Osteocyte (in vitro differentiated cells): ENCODE results near the gene GOLGA6C. TPM values are rescaled to one million over a fixed set of nuclear protein-coding genes. Genes with fewer than 3 reads are reported as not detected.

Source experiments
- DNase-seq: peaks from one replicate; pipeline ENCODE4 v3.0.0; 2021; ENCODE audit warnings: mixed read lengths; ENCODE audit not compliant: unreplicated experiment; ENCODE audit errors: extremely low spot score
- H3K27ac Mint-ChIP-seq: one replicate; pipeline ENCODE4 v1.8.0; 2021; ENCODE audit warnings: mild to moderate bottlenecking, mixed read lengths; ENCODE audit not compliant: unreplicated experiment
- H3K27me3 Mint-ChIP-seq: one replicate; pipeline ENCODE4 v1.8.0; 2021; ENCODE audit warnings: mixed read lengths; ENCODE audit not compliant: unreplicated experiment
- H3K36me3 Mint-ChIP-seq: one replicate; pipeline ENCODE4 v1.8.0; 2021; ENCODE audit warnings: mixed read lengths; ENCODE audit not compliant: unreplicated experiment
- H3K4me1 Mint-ChIP-seq: one replicate; pipeline ENCODE4 v1.8.0; 2021; ENCODE audit warnings: mixed read lengths; ENCODE audit not compliant: unreplicated experiment
- H3K4me3 Mint-ChIP-seq: one replicate; pipeline ENCODE4 v1.8.0; 2021; ENCODE audit warnings: mild to moderate bottlenecking, moderate library complexity, mixed read lengths; ENCODE audit not compliant: unreplicated experiment
- H3K9me3 Mint-ChIP-seq: one replicate; pipeline ENCODE4 v1.8.0; 2021; ENCODE audit warnings: mixed read lengths; ENCODE audit not compliant: unreplicated experiment
- total RNA-seq: library from RNA; stranded (reverse); gene quantifications from 2 replicates; pipeline ENCODE4 v1.2.1, GENCODE V29; 2021
- TF ChIP-seq, protein P1 (sequence below): fragments of 200-600 bp; sonication (generic); IDR thresholded peaks from 2 replicates; pipeline ENCODE4 v1.5.0; 2021; ENCODE audit warnings: antibody characterized with exemption, mild to moderate bottlenecking, moderate library complexity

GOLGA6C gene
- total RNA-seq, 1 donor from 2014 or later: not detected

DNA sequence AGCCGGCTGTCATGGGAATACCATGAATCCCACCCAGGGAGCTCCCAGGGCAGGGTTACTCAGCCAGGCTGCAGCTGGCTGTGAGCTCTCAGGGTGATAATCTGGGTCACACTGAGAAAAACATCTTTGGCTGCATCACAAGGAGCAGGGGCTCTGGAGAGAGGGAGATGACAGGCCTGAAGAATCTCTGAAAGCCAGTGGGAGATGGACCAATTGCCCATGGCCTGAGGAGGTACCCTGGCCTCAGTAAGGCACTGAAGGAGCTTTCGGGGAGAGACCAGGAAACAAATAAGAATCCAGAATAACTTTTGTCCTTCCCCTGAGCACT, 28.2 kb upstream of the GOLGA6C start:
- no peak overlapping the region for H3K4me3 Mint-ChIP-seq
- no peaks in the 10 kb centered on the region for H3K4me1 Mint-ChIP-seq
- no peak overlapping the region for H3K27ac Mint-ChIP-seq
- H3K27me3 Mint-ChIP-seq: peaks cover 13% of the 10 kb centered on the region
- H3K9me3 Mint-ChIP-seq: no peaks in the 10 kb centered on the region
- TF ChIP-seq, protein P1, sequence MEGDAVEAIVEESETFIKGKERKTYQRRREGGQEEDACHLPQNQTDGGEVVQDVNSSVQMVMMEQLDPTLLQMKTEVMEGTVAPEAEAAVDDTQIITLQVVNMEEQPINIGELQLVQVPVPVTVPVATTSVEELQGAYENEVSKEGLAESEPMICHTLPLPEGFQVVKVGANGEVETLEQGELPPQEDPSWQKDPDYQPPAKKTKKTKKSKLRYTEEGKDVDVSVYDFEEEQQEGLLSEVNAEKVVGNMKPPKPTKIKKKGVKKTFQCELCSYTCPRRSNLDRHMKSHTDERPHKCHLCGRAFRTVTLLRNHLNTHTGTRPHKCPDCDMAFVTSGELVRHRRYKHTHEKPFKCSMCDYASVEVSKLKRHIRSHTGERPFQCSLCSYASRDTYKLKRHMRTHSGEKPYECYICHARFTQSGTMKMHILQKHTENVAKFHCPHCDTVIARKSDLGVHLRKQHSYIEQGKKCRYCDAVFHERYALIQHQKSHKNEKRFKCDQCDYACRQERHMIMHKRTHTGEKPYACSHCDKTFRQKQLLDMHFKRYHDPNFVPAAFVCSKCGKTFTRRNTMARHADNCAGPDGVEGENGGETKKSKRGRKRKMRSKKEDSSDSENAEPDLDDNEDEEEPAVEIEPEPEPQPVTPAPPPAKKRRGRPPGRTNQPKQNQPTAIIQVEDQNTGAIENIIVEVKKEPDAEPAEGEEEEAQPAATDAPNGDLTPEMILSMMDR: no peak
- no peak for DNase-seq
- no peaks in the 10 kb centered on the region for H3K36me3 Mint-ChIP-seq

DNA sequence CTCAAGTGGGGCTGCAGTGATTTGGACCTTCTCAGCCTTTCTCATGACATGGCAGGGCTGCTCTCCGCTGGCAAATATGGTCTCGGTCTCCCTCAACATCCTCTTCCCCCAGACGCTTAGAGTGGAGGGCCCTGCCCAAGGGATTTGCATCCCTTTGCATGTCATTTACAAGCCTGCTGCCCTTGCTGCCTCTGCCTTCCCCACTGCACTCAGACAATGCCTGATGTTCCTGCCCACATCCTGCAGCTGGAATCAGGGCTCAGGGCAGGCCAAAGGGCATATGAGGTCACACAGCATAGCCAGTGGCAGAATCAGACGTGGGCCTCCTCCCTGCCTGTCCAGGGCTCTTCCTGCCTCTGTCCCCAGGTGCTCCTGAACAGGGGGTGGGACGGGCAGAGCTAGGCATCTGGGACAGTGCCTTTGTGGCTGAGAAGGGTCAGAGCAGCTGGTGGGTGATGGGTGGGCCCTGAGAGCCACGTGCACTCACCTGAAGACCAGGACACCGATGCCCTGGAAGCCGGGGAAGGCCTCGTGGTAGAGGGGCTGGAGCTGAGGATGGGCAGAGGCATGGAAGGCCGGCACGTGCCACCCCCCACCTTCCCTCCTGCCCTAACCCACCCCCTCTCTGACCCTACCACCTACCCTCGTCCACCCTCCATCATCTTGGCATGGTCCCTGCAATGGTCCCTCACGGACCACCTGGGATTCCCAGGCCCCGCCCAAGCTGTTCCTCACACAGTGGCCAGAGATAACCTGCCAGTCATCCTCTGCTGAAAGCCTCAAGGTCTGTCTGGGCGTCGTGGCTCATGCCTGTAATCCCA, 27.4 kb upstream of the GOLGA6C start:
- no peaks in the 10 kb centered on the region for H3K4me1 Mint-ChIP-seq
- no peak overlapping the region for H3K4me3 Mint-ChIP-seq
- H3K9me3 Mint-ChIP-seq: no peaks in the 10 kb centered on the region
- H3K27me3 Mint-ChIP-seq: peaks cover 14% of the 10 kb centered on the region
- no peak overlapping the region for H3K27ac Mint-ChIP-seq
- DNase-seq: no peak
- TF ChIP-seq, protein P1: no peak
- H3K36me3 Mint-ChIP-seq: no peaks in the 10 kb centered on the region

DNA sequence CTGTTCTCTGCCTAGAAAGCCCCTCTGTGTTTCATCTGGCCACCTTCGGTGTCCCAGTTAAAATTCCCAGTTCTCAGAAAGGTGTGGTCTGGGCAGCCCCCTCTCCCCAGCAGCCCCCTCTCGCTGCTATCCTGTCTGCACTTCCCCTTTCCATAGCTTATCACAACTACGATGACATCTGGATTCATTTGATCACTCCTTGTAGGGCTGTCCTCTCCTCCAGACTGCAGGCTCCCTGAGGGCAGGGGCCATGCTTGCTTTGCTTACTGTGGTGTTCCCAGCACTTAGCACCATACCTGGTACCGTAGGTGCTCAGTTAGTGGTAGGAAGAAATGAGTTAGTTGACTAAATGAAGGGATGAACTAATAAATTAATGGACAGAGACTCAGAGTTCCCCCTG, 26.3 kb upstream of the GOLGA6C start:
- Mint-ChIP-seq H3K9me3 (no peaks in the 10 kb centered on the region), H3K27ac (no peak overlapping the region), H3K27me3 (peaks cover 14% of the 10 kb centered on the region)

DNA sequence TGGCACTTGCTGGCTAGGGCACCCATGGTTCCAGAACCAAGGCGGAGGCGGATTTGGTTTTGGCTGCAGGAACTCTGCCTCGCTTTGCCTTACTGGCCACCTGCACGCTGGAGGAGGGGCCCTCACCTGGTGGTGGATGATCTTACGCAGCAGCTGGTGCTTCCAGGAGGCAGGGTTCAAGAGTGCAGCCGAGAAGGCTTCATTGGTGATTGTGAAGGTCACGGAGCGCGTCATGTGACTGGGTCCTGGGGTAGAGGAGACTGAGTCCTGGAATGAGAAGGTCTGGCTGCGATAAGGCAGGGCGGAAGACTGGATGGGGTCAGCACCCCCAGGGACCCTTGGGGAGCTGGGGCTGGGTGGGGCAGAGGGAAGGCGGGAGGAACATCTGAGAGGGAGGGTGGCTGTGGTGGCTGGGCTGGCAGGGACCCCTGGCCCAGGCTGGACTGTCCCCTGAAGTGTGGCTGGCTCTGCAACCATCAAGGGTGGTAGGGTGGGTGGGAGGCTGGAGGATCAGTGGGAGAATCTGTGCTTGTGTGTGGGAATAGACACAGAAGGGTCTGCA, 25.8 kb upstream of the GOLGA6C start:
- no peaks in the 10 kb centered on the region for H3K9me3 Mint-ChIP-seq
- peaks cover 14% of the 10 kb centered on the region for H3K27me3 Mint-ChIP-seq
- TF ChIP-seq, protein P1: no peak
- DNase-seq: no peak
- no peaks in the 10 kb centered on the region for H3K36me3 Mint-ChIP-seq
- H3K4me3 Mint-ChIP-seq: no peak overlapping the region
- no peaks in the 10 kb centered on the region for H3K4me1 Mint-ChIP-seq
- H3K27ac Mint-ChIP-seq: no peak overlapping the region

More for the DNA sequence above, 26.3 kb upstream of the GOLGA6C start:
- TF ChIP-seq, protein P1: no peak
- no peak overlapping the region for H3K4me3 Mint-ChIP-seq
- H3K4me1 Mint-ChIP-seq: no peaks in the 10 kb centered on the region
- no peaks in the 10 kb centered on the region for H3K36me3 Mint-ChIP-seq
- DNase-seq: no peak

DNA sequence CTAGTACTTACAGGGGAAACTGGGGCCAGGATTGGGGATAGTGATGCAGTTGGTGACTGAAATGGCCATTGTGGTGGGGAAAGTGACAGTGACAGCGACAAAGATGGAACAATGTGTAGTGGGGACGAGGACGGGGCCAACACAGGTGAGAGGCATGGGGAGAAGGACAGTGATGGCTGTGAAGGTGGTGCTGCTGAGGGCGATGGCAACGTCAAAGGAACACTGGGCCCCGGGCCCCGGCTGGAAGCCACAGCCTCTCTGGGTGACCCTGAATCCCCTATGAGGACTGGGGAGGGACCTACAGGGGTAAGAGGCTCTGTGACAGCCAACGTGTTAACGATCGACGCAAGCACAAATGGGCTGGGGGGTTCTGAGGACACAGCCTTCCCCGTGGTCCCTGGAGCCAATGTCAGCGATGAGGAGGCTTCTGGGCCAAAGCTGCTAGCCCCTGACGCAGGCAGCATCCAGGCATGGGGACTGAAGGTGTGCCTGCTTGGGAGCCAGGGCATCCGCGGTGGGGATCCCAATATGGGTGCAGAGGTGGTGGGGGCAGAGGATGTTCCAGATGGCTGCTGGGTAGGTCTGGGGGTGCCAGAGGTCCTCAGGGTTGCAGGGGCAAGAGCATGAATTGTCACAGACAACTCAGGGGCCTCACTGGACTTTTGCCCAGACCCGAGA, 25.2 kb upstream of the GOLGA6C start:
- Mint-ChIP-seq H3K9me3 (no peaks in the 10 kb centered on the region), H3K4me3 (no peak overlapping the region), H3K36me3 (no peaks in the 10 kb centered on the region), H3K27me3 (peaks cover 16% of the 10 kb centered on the region), H3K27ac (no peak overlapping the region), H3K4me1 (no peaks in the 10 kb centered on the region)
- no peak for DNase-seq
- TF ChIP-seq, protein P1: no peak
